NCI-H2081 (cell line): Measurements from ENCODE around the gene PKN2.

Experiments used
- DNase-seq, 2 experiments: peaks; one replicate each; lab custom pipeline; 2025; lab: John Stamatoyannopoulos, UW

Gene PKN2

DNA sequence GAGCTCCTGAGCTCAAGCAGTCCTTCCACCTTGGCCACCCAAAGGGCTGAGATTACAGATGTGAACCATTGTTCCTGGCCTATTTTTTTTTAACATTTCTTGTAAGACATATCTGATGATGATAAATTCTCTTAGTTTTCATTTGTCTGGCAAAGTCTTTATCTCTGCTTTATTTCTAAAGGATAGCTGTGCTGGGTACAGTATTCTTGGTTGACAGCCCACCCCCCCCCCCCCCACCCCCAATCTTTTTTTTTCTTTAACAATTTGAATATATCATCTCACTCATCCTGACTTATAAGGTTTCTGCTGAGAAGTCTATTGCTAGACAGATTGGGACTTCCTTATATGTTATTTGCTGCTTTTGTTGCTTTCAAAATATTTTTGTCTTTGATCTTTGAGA is 51.3 kb downstream of the PKN2 start:
- DNase-seq = no peak

DNA sequence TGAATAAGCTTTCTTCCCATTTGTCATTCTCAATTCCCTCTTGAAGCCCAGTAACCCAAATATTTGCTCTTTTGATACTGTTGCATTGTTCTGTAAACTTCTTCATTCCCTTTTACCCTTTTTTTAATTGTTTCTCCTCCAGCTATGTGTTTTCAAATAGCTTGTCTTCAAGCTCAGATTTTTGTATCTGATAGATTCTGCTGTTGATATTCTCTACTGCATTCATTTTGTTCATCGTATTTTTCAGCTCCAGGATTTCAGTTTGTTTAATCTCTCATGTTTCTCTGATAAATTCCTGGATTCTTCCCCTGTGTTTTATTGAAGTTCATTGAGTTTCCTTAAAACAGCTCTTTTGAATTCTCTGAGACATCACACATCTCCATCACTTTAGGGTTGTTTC is 51.8 kb downstream of the PKN2 start:
- DNase-seq = no peak

GRCh38 chr1:88736633-88737248 is 52.7 kb downstream of the PKN2 start:
- DNase-seq = peak; percentile 9 to 17

GRCh38 chr1:88737338-88737927 is 53.4 kb downstream of the PKN2 start:
- DNase-seq = no peak

DNA sequence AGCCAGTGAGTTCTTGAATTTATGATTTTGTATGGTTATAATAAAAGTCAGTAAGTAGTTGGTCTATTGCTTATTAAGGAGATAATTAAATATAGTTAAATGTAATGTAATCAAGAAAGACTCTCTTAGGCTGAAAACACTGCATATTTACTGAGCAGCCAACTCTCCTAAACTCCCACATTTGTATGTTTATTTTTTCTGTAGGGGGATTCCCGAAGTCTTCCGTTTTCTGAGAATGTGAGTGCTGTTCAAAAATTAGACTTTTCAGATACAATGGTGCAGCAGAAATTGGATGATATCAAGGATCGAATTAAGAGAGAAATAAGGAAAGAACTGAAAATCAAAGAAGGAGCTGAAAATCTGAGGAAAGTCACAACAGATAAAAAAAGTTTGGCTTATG is 56.7 kb downstream of the PKN2 start:
- DNase-seq = no peak

DNA sequence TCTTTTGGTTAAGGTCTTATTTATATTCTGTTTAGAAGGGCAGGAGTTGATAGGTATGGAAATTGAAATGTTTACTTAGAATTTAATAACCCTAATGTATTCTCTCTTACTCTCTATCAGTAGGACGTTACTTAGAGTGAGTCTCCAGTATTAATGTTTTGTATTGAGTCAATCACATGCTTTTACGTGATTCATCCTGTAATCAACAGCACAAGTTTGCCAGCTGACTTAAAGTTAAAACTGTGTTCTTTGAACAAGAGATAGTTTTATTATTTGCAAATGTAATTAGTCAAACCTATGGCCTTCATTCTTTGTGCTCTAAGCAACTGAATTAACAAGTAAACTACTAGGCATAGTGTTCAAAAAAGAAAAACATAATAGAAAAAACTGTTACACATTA is 57.3 kb downstream of the PKN2 start:
- DNase-seq = no peak

- no peak for DNase-seq
Measured at GRCh38 chr1:88742531-88742930, 58.5 kb downstream of the PKN2 start.

- DNase-seq = no peak
Measured at GRCh38 chr1:88744142-88744541, 60.1 kb downstream of the PKN2 start.

GRCh38 chr1:88746916-88747315 is 62.8 kb downstream of the PKN2 start:
- DNase-seq = no peak

DNA sequence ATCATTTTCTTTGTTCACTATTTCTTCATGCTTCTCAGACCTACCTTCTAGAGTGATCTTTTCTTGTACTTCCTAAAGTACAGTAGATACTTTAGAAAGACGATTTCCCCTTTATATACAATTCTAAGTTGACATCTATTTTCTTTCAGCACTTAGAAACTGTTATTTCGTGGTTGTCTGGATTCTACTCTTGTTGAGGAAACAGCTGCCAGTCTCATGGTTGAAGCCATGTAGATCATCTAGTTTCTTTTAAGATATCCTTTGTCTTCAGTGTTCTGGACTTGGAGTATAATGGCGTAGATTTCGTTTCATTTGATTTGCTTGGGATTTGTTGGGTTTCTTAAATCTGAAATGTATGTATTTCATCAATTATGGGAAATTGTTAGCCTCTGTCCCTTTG is 67.6 kb downstream of the PKN2 start:
- no peak for DNase-seq

DNA sequence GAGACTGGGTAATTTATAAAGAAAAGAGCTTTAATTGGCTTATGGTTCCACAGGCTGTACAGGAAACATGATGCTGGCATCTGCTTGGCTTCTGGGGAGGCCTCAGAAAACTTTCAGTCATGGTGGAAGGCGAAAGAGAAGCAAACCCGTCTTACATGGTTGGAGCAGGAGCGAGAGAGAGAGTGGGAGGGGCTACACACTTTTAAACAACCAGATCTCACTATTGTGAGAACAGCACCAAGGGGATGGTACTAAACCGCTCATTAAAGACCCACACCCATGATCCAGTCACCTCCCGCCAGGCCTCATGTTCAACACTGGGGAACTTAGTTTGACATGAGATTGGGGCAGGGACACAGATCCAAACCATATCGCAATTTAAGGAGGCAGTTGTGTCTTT is 69.4 kb downstream of the PKN2 start:
- DNase-seq = no peak

DNA sequence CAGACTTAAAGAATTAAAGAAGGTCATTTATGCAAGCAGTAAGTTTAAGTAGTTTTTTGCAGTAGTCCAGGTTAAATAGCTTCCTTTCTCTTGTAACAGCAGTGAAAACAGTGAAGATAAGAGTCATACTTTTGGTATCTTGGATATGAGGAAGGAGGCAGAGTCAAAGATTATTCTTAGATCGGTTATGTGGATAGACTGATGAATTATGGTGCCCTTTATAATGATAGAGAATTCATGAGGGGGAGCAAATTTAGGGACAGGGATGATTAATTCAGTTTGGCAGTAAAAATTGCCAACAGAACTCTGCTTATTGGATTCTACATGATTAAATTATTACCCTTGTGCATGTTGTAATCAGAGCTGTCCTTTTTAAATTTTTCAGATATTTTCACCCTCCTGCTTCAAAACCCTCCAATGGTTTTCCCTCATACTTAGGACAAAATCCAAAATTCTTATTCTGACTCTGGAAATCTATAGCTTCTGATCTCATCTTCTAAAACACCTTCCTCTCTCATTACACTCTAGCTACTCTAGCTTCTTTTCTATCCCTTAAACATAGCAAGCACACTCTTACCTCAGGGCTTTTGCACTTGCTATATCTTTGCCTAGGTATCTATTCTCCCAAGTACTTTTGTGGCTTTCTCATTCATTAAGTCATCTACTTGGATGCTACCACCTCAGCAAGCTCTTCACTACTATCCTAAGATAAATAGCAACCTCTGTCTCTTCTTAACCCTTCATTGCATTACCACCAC is 79.8 kb downstream of the PKN2 start:
- no peak for DNase-seq

- DNase-seq = no peak
Measured at GRCh38 chr1:88768187-88768586, 84.1 kb downstream of the PKN2 start.

DNA sequence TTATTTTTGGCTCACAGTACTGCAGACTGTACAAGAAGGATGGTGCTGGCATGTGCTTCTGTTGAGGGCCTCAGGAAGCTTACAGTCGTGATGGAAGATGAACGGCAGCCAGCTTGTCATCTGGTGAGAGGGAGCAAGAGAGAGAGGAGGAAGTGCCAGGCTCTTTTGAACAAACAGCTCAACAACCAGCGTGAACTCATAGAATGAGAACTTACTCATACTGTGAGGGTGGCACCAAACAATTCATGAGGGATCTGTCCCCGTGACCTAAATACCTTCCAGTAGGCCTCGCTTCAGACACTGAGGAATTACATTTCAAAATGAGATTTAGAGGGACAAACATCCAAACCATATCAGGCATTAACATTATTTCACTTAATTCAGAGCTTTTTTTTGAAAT is 84.7 kb downstream of the PKN2 start:
- DNase-seq = no peak

- DNase-seq = no peak
Measured at GRCh38 chr1:88773540-88774150, 89.6 kb downstream of the PKN2 start.

DNA sequence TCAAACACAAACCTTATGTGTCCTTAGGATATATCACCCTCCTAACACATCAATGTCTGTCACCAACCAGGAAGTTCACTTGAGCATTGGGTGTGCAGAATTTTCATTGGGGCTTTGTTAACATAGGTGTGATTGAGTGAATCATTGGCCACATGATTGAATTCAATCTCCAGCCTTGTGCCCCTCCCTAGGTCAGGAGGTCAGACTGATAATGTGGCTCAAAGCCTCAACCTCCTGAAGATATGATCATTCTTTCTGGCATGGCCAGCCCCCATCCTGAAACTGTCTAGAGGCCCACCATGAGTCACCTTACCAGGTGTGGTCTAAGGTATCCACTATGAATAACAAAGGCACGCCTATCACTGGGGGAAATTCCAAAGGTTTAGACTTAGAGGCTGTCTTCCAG is 90.1 kb downstream of the PKN2 start:
- no peak for DNase-seq

GRCh38 chr1:88777604-88778149 is 93.6 kb downstream of the PKN2 start:
- DNase-seq = no peak

- DNase-seq = no peak
Measured at GRCh38 chr1:88779880-88780279, 95.8 kb downstream of the PKN2 start.

DNA sequence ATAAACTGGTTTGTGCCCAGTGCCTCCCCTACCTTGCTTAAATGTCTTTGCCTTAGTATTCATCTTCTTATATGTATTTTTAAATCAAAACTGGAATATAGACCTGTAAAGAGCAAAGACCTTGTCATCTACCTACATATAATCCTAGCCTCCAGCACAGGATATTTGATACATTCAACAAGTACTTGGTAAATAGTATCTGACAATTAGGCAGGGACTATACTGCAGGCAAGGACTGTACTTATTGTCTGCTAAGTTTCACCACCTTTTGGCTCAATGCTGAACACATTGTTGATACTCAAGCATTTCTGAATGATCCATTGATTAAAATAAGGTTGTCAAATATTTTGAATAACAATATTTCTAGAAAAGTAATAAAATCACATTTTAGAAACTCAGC is 96.4 kb downstream of the PKN2 start:
- peak in 1 of 2 experiments; percentile 0 for DNase-seq

DNA sequence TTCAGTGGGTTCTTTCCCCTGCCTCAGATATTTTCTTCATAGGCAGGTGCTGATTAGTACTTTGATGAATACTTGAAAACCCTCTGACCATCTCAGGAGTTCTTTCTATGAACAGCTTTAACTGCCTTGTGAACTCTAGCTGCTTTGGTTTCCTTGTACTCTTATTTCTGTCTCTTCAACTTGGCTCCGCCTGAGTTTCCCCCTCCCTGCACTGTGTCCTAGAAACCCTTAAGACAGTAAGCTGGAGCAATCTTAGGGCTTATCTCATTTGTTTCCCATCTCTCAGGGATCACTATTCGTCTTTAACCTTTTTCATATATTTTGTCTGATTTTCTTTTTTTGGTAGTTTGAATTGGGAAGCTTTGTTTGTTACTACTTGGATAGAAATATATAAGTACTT is 99.1 kb downstream of the PKN2 start:
- DNase-seq = no peak

GRCh38 chr1:88784551-88784950 is 100.5 kb downstream of the PKN2 start:
- DNase-seq = no peak

GRCh38 chr1:88787023-88787903 is 103.2 kb downstream of the PKN2 start:
- no peak for DNase-seq
